Measurements from ENCODE around the gene NISCH.

The NISCH gene

DNA sequence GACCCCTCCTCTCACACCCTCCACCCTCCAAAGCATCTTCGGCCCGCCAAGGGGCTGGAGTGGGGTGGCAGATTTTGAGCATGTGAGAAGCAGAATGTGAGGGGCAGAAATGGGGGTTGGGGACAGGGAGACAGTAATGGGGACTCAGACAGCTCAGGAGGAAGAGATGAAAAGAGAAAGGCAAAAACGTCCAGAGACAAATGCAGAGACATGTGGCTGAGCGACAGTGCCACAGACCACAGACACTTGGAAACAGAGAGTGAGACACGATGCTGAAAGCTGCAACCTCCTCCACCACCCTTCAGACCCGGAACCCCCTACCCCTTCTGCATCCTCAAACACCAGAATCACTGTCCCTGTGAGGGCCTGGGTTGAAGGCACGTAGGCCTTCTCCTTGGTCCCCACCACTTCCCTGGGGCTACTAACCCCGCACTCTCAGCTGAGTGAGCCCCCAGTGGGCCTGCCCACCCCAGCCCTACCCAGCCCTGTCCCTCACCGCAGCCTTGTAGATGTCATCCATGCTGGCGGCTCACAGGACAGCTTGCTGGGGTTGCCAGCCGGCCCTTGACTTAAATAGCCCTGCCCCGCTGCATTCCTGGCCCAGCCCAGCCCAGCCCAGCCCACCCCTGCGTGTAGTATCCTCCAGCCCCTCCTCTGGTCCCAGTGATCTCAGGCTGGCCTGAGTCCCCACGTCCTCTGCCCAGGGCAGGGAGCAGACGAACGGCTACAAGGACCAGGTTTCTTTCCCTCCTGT, 1.7 kb upstream of the NISCH start, which contains the start of gene TNNC1:
TSS of gene TNNC1 (minus strand) at position 546 of the 754 bp plus-strand sequence. CDS start at position 520, 26 bp downstream.
- Histone ChIP-seq H3K4ac (ENCODE audit: low read depth, low read length) (no peak within 1 kb of the TSS), H3K9ac (ENCODE audit: low read length) (no peak within 1 kb of the TSS), H3K18ac (ENCODE audit: low read length) (no peak within 1 kb of the TSS), H3K79me1 (ENCODE audit: low read length) (peaks cover 9% of the 10 kb centered on the region), H2AK5ac (ENCODE audit: low read length) (peak within 1 kb of the TSS; percentile 71), H4K91ac (ENCODE audit: low read depth, low read length) (peak within 1 kb of the TSS; percentile 89), H3K27me3 (ENCODE audit: insufficient read depth, low read length) (no peaks in the 10 kb centered on the region), H3K27ac (ENCODE audit: low read depth, low read length) (no peak within 1 kb of the TSS), H3K23ac (ENCODE audit: low read length) (no peak within 1 kb of the TSS), H4K8ac (ENCODE audit: low read depth, low read length) (peak within 1 kb of the TSS; percentile 92), H3K4me3 (ENCODE audit: low read depth, low read length) (peak within 1 kb of the TSS; percentile 9), H2AFZ (ENCODE audit: insufficient read depth, low read length, poor library complexity) (peak within 1 kb of the TSS; percentile 2), H3K36me3 (ENCODE audit: control insufficient read depth in 1 of 2, insufficient read depth in 2 of 2, low read length in 2 of 2) (peaks cover 9 to 12% of the 10 kb centered on the region in 2 experiments), H3K4me2 (ENCODE audit: low read length) (no peak within 1 kb of the TSS), H3K9me3 (ENCODE audit: insufficient read depth, low read depth, low read length) (no peaks in the 10 kb centered on the region), H3K14ac (ENCODE audit: low read length) (no peak within 1 kb of the TSS), H2BK12ac (ENCODE audit: low read length) (peak within 1 kb of the TSS; percentile 48), H2BK5ac (ENCODE audit: low read depth, low read length, poor library complexity) (no peak within 1 kb of the TSS), H3K4me1 (ENCODE audit: control insufficient read depth in 1 of 2, insufficient read depth in 2 of 2, low read length in 2 of 2) (peaks cover 38 to 44% of the 10 kb centered on the region in 2 experiments), H2BK120ac (ENCODE audit: insufficient read depth, low read length, poor library complexity) (peak within 1 kb of the TSS; percentile 60), H4K12ac (ENCODE audit: low read depth, low read length) (no peak within 1 kb of the TSS), H3K79me2 (ENCODE audit: control insufficient read depth, insufficient read depth, low read length, poor library complexity) (peaks cover 12% of the 10 kb centered on the region)
- no CpG with 5 or more reads among the region's 16 CpGs for WGBS (ENCODE audit: extremely low coverage, insufficient coverage, insufficient read length)
- DNase-seq = peak in 1 of 2 donors; percentile 39

DNA sequence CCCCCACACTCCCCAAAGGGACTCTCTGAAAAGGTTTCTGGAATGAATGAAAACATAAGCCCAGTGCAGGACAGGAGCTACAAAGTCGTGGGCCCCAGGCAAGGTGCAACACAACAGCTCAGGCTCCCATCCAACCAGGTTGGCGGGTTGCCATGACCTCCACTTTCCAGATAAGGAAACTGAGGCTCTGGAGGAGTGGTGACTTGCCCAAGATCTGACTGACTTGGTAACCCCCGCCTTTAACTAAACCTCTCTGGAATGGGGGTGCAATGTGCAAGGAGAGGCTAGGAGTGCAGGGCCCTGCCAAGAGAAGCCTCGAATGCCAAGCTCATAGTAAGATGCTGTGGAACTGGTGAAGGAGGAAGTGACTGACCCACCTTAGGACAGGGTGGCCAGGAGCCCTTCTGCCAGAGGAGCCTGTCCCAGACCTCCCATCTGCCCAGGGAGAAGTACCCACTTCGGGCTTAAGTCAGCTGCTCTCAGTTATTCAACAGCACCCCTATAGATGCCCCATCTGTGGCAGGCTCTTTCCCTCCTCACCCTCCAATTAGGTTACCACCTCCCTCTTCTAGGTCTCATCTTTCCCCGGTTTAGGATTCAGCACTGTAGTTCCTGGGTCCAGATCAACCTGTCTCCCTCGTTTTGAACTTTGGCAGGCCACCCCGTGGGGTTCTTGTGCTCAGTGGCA, 1.0 kb upstream of the NISCH start:
- Histone ChIP-seq H4K91ac (ENCODE audit: low read depth, low read length) (peak overlapping the region; percentile 89), H3K23ac (ENCODE audit: low read length) (no peak overlapping the region), H2BK5ac (ENCODE audit: low read depth, low read length, poor library complexity) (no peak overlapping the region), H3K79me1 (ENCODE audit: low read length) (peaks cover 9% of the 10 kb centered on the region), H3K18ac (ENCODE audit: low read length) (no peak overlapping the region), H3K14ac (ENCODE audit: low read length) (no peak overlapping the region), H2AFZ (ENCODE audit: insufficient read depth, low read length, poor library complexity) (no peak overlapping the region), H4K12ac (ENCODE audit: low read depth, low read length) (no peak overlapping the region), H4K8ac (ENCODE audit: low read depth, low read length) (peak overlapping the region; percentile 92), H3K9me3 (ENCODE audit: insufficient read depth, low read depth, low read length) (no peaks in the 10 kb centered on the region), H2AK5ac (ENCODE audit: low read length) (peak overlapping the region; percentile 71), H3K4me1 (ENCODE audit: control insufficient read depth in 1 of 2, insufficient read depth in 2 of 2, low read length in 2 of 2) (peaks cover 38 to 44% of the 10 kb centered on the region in 2 experiments), H3K4me3 (ENCODE audit: low read depth, low read length) (no peak overlapping the region), H3K4ac (ENCODE audit: low read depth, low read length) (no peak overlapping the region), H3K27me3 (ENCODE audit: insufficient read depth, low read length) (no peaks in the 10 kb centered on the region), H2BK120ac (ENCODE audit: insufficient read depth, low read length, poor library complexity) (peak overlapping the region; percentile 60), H3K4me2 (ENCODE audit: low read length) (no peak overlapping the region), H3K27ac (ENCODE audit: low read depth, low read length) (no peak overlapping the region), H2BK12ac (ENCODE audit: low read length) (peak overlapping the region; percentile 48), H3K9ac (ENCODE audit: low read length) (no peak overlapping the region), H3K36me3 (ENCODE audit: control insufficient read depth in 1 of 2, insufficient read depth in 2 of 2, low read length in 2 of 2) (peaks cover 15 to 18% of the 10 kb centered on the region in 2 experiments), H3K79me2 (ENCODE audit: control insufficient read depth, insufficient read depth, low read length, poor library complexity) (peaks cover 12% of the 10 kb centered on the region)
- no peak for DNase-seq
- no CpG with 5 or more reads among the region's 8 CpGs for WGBS (ENCODE audit: extremely low coverage, insufficient coverage, insufficient read length)

- no peak overlapping the region for H3K27ac ChIP-seq (ENCODE audit: low read depth, low read length)
- H3K18ac ChIP-seq (ENCODE audit: low read length) = peak overlapping the region; percentile 91
- peak overlapping the region; percentile 55 for H3K4me2 ChIP-seq (ENCODE audit: low read length)
- peak overlapping the region; percentile 60 for H2BK120ac ChIP-seq (ENCODE audit: insufficient read depth, low read length, poor library complexity)
- H2BK5ac ChIP-seq (ENCODE audit: low read depth, low read length, poor library complexity) = peak overlapping the region; percentile 33
- H3K9me3 ChIP-seq (ENCODE audit: insufficient read depth, low read depth, low read length) = no peaks in the 10 kb centered on the region
- H4K91ac ChIP-seq (ENCODE audit: low read depth, low read length) = peak overlapping the region; percentile 89
- peaks cover 15 to 18% of the 10 kb centered on the region in 2 experiments for H3K36me3 ChIP-seq (ENCODE audit: control insufficient read depth in 1 of 2, insufficient read depth in 2 of 2, low read length in 2 of 2)
- H3K27me3 ChIP-seq (ENCODE audit: insufficient read depth, low read length) = no peaks in the 10 kb centered on the region
- peak overlapping the region; percentile 72 for H3K14ac ChIP-seq (ENCODE audit: low read length)
- H3K4me1 ChIP-seq (ENCODE audit: control insufficient read depth in 1 of 2, insufficient read depth in 2 of 2, low read length in 2 of 2) = peaks cover 36 to 41% of the 10 kb centered on the region in 2 experiments
- peak overlapping the region; percentile 30 for H3K4ac ChIP-seq (ENCODE audit: low read depth, low read length)
- no peak overlapping the region for H3K9ac ChIP-seq (ENCODE audit: low read length)
- no peak overlapping the region for H3K4me3 ChIP-seq (ENCODE audit: low read depth, low read length)
- peak overlapping the region; percentile 48 for H2BK12ac ChIP-seq (ENCODE audit: low read length)
- H4K12ac ChIP-seq (ENCODE audit: low read depth, low read length) = peak overlapping the region; percentile 74
- H3K23ac ChIP-seq (ENCODE audit: low read length) = no peak overlapping the region
- H3K79me2 ChIP-seq (ENCODE audit: control insufficient read depth, insufficient read depth, low read length, poor library complexity) = peaks cover 12% of the 10 kb centered on the region
- peak overlapping the region; percentile 85 for H2AFZ ChIP-seq (ENCODE audit: insufficient read depth, low read length, poor library complexity)
- DNase-seq = no peak
- peak overlapping the region; percentile 71 for H2AK5ac ChIP-seq (ENCODE audit: low read length)
- H3K79me1 ChIP-seq (ENCODE audit: low read length) = peaks cover 9% of the 10 kb centered on the region
- WGBS (ENCODE audit: extremely low coverage, insufficient coverage, insufficient read length) = no CpG with 5 or more reads among the region's 11 CpGs
- peak overlapping the region; percentile 92 for H4K8ac ChIP-seq (ENCODE audit: low read depth, low read length)
These were observed 494 bp upstream of the NISCH start for GRCh38 chr3:52454938-52455282.

DNA sequence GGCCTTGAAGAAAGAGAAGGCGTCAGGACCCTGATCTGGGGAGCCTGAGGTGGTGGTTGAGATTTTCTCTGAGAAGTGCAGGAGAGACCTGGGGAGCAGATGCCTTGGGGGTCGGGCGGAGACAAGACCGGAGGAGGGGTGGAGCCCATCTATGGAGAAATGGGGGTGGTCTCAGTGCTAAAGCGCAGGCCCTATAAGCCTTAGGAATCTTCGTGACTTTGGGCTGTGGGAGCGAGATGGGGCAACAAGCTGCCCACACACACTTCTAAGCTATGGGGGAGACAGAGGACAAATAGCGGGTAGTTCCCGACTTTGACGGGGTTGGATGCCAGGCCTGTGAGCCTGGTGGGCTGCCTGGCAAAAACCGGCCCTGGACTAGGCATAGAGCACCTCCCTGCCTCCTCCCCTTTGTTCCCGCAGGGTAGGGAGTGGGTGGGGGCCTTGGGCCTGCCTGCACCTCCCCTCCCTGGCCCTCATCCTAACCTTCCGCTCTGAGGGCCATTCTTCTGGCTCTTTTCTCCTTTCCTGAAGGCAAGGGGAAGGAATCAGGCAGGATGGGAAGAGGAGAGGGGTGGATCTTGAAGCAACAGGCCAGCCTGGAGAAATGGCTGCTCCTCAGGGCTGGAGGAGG, 880 bp downstream of the NISCH start:
- peak overlapping the region; percentile 42 for H2AFZ ChIP-seq (ENCODE audit: insufficient read depth, low read length, poor library complexity)
- H3K79me1 ChIP-seq (ENCODE audit: low read length) = peaks cover 9% of the 10 kb centered on the region
- H3K18ac ChIP-seq (ENCODE audit: low read length) = peak overlapping the region; percentile 27
- peaks cover 30 to 31% of the 10 kb centered on the region in 2 experiments for H3K4me1 ChIP-seq (ENCODE audit: control insufficient read depth in 1 of 2, insufficient read depth in 2 of 2, low read length in 2 of 2)
- H3K4me2 ChIP-seq (ENCODE audit: low read length) = peak overlapping the region; percentile 90
- no CpG with 5 or more reads among the region's 13 CpGs for WGBS (ENCODE audit: extremely low coverage, insufficient coverage, insufficient read length)
- H3K36me3 ChIP-seq (ENCODE audit: control insufficient read depth in 1 of 2, insufficient read depth in 2 of 2, low read length in 2 of 2) = peaks cover 22 to 28% of the 10 kb centered on the region in 2 experiments
- no peaks in the 10 kb centered on the region for H3K27me3 ChIP-seq (ENCODE audit: insufficient read depth, low read length)
- H3K23ac ChIP-seq (ENCODE audit: low read length) = no peak overlapping the region
- H3K79me2 ChIP-seq (ENCODE audit: control insufficient read depth, insufficient read depth, low read length, poor library complexity) = peaks cover 12% of the 10 kb centered on the region
- H2BK12ac ChIP-seq (ENCODE audit: low read length) = no peak overlapping the region
- peak; percentile 29 to 43 for DNase-seq
- H3K9me3 ChIP-seq (ENCODE audit: insufficient read depth, low read depth, low read length) = no peaks in the 10 kb centered on the region
- peak overlapping the region; percentile 8 for H3K4ac ChIP-seq (ENCODE audit: low read depth, low read length)
- no peak overlapping the region for H2BK120ac ChIP-seq (ENCODE audit: insufficient read depth, low read length, poor library complexity)
- H2AK5ac ChIP-seq (ENCODE audit: low read length) = no peak overlapping the region
- H4K8ac ChIP-seq (ENCODE audit: low read depth, low read length) = peak overlapping the region; percentile 5
- no peak overlapping the region for H3K27ac ChIP-seq (ENCODE audit: low read depth, low read length)
- peak overlapping the region; percentile 40 for H3K14ac ChIP-seq (ENCODE audit: low read length)
- no peak overlapping the region for H2BK5ac ChIP-seq (ENCODE audit: low read depth, low read length, poor library complexity)
- H4K12ac ChIP-seq (ENCODE audit: low read depth, low read length) = peak overlapping the region; percentile 11
- peak overlapping the region; percentile 91 for H3K9ac ChIP-seq (ENCODE audit: low read length)
- H4K91ac ChIP-seq (ENCODE audit: low read depth, low read length) = peak overlapping the region; percentile 90
- peak overlapping the region; percentile 93 for H3K4me3 ChIP-seq (ENCODE audit: low read depth, low read length)
